GM18499 (cell line): ENCODE data around the gene PAEP.
"Not testable (repeated sequence)": the region's sequence is repeated elsewhere in the genome, so short reads cannot be mapped to it uniquely, and the experiment has no call there.

Experiments used
- ATAC-seq: cut with Tn5 transposase; IDR thresholded peaks from one replicate; pipeline ENCODE4 v1.9.1; 2021; ENCODE audit warnings: moderate number of reproducible peaks; ENCODE audit not compliant: insufficient read depth, unreplicated experiment

PAEP gene

GRCh38 chr9:135561391-135562234, at the start of gene PAEP:
Gene PAEP (plus strand): TSS chr9:135561756.
- no peak for ATAC-seq

DNA sequence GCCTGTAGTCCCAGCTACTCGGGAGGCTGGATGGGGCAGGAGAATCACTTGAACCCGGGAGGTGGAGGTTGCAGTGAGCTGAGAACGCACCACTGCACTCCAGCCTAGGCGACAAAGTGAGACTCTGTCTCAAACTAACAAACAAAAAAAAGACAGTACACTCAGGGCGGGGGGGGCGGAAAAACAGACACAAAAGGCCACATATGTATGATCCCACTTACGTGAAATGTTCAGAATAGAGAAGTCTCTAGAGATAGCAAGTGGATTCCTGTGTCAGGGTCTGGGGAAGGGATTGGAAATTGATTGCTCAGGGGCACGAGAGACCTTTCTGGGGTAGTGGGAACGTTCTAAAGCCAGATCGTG, 49.3 kb upstream of the PAEP start:
- no peak for ATAC-seq

DNA sequence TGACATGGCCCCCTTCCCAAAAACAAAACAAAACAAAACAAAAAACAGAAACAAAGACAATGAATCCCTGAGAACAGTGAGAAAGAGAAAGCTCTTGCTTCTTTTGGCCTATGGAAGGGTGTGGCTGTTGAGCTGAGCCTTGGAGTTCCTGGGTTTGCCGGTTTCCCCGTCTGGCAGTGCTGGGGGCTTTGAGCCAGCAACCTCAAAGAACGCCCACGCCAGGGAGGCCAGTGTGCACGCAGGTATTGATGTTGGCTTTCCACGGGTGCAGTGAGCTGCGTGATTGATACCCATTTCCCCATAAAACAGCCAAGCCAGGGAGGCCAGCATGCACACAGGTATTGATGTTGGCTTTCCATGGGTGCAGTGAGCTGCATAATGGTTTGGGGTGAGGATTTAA, 48.7 kb upstream of the PAEP start:
- no peak for ATAC-seq

DNA sequence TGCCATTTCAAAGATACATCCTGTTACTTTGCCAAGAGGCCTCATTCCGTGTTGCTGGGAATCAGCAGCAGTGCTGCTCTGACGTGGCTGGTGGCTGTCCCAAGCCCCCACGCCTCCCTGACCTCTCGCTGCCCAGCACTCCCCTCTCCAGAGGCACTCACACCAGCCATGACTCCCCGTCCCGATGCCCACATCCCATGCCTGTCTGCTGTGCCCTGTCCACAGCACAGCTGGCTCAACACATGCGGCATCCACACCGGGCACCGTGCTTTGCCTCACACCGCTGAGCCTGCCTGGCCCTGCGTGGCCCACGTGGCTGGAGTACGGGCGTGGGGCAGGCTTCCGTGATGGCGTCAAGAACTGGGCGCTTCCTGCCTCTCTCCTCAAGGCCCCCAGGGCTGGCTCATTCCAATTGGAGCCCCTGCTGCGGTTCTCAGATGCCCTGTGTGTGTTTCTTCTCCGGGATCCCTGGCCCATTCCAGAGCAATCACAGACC, 48.2 kb upstream of the PAEP start:
- no peak for ATAC-seq

DNA sequence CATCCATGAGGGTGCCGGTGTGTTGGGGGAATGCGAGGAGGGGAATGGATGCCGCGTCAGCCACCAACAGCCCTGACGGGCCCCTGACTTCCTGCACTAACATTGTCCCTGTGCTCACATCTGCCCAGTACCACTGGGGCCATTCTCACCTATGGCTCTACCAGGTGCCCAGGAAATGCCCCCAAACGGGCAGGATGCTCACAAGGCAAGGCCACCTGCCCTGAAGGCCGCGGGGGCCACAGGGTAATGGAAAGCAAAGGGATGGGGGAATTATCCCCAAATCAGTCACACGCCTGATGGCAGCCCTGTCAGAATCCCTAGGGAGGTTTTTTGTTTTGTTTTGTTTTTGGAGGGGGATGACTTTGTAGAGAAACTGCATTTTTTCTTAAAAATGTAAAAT, 47.6 kb upstream of the PAEP start:
- not testable (repeated sequence) for ATAC-seq

DNA sequence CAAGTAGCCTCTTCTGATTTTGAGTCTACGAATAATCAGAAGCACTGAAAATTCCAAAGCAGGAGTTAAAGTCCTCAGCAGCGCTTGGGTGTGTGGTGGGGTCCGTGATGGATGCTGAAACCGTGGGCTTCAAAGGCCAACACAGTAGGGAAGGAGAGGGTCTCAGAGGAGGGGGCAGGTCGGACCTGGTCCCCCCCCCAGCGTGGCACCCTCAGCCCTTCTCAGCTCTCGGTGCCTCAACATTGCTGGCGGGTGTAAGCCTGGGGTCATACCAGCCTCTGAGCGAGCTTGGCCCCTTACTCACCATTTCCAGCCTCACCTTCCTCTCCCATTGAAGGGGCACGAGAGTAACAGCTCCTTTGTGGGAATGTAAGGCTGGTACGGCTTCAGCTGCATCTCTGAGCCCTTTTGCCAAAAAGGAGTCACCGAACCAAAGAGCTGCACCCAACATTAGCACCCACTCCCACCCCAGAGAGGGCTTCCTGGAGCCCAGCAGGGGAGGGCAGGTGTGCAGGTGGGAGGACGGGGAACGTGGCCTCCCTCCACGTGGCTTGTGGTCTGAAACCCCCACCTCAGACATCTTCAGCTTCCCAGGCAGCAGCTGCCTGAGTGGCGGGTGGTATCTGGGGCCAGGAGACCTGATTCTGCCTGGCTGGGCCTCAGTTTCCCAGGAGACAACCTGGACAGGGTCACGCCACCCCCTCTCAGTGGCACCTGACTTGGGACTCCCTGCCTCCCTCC, 47.0 kb upstream of the PAEP start:
- ATAC-seq = no peak

DNA sequence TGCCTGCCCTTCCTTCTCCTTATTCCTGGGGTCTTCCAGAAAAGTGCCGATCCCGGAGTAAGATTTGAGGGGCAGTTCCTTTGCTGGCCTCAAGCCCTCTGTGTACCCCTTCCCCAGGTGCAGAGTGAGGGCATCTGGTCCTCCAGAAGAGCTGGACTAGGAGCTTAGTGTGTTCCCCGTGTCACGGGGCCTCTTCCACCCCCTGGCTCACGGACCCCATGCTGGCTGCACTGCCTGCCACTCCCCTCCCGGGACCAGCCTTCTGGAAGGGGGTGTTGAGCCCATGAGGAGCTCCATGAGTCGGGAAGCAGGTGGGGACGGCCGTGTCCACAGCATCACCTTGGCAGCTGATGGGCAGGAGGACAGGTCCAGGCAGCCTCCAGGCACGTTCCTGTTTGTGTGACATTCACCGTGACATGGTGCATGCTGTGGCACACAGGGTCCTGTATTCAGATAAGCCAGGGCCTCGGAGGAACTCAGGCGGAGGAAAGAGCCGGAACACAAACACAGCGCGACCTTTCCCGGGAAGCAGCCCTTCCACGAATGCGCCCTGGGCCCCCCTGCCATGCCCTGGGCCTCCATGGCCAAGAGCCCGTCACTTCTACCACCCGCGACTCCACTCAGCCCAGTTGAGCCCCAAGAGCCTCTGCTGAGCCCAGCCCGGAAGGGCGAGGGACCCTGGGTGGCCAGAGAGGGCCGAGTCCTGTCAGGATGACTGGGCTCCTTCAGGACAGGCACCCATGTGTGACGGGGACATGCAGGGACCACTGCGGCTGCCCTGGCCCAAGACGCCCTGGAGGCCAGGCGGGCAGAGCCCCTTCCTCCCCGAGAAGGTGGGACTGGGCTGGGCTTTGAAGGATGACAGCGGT, 46.2 kb upstream of the PAEP start:
- no peak for ATAC-seq

- no peak for ATAC-seq
Measured at GRCh38 chr9:135516132-135516860, 45.3 kb upstream of the PAEP start.

DNA sequence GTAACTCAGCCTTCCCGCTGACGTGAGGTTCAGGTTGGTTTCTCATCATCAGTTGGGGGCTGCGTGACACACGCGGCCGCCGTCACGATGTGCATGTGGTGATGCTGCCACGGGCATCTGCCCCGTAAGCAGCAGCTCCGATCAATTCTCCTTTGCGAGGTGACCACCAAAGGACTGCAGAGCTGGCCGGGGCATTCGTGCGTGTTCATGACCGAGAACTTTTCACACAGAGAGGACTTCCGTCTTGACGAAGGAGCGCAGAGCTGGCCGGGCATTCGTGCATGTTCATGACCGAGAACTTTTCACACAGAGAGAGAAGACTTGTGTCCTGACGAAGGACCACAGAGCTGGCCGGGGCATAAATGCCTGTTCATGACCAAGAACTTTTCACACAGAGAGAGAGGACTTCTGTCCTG, 44.1 kb upstream of the PAEP start:
- ATAC-seq = no peak

GRCh38 chr9:135519179-135519971, 42.2 kb upstream of the PAEP start:
- no peak for ATAC-seq

DNA sequence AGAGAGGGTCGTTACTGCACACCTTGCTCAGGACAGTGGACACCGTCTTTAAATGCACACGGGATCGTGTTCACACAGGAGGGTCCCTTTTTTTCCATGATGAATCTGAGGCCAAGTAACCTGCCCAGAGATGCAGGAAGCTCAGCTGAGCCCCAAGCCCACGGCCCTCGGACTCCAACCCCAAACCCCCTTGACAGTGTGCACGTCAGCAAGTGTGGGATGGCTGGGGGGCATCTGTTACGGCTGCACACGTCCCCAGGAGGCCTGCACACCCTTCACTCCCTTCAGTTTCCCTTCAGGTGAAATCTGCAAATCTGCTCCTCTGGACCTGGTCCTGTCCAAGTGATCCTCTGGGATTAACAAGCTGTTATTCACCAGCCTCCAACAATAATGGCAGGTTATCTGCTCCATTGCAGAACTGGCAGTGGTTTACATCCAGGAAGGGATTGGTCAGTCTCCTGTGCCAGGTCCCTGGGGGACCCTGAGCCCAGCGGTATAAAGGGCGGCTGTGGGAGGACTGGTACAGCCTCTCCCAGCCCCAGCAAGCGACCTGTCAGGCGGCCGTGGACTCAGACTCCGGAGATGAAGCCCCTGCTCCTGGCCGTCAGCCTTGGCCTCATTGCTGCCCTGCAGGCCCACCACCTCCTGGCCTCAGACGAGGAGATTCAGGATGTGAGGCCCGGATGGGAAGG, 40.5 kb upstream of the PAEP start, which contains the start of gene LCN1:
LCN1 (plus strand) TSS at position 525 of the 692 bp plus-strand sequence; CDS start at position 583, 58 bp downstream.
- no peak for ATAC-seq

- ATAC-seq = no peak
Measured at GRCh38 chr9:135521608-135522095, 39.9 kb upstream of the PAEP start.

GRCh38 chr9:135522137-135522877, 39.2 kb upstream of the PAEP start:
- no peak for ATAC-seq

DNA sequence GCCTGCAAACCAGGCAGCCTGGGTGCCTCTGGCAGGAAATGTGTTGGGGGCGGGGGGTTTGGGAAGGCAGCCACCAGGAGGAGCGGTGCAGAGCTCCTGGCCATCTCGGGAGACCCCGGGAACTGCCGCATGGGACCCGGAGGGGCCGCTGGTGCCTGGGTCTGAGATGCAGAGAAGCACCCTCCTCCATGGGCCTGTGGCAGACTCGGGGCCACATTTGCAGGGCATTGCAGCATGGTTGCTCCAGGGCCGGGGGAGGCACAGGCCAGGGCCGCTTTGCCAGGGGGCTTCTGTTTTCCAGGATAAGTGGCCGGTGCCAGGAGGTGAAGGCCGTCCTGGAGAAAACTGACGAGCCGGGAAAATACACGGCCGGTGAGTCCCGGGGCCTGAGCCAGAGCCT, 38.6 kb upstream of the PAEP start:
- no peak for ATAC-seq

- ATAC-seq = no peak
Measured at GRCh38 chr9:135523521-135524129, 37.9 kb upstream of the PAEP start.

DNA sequence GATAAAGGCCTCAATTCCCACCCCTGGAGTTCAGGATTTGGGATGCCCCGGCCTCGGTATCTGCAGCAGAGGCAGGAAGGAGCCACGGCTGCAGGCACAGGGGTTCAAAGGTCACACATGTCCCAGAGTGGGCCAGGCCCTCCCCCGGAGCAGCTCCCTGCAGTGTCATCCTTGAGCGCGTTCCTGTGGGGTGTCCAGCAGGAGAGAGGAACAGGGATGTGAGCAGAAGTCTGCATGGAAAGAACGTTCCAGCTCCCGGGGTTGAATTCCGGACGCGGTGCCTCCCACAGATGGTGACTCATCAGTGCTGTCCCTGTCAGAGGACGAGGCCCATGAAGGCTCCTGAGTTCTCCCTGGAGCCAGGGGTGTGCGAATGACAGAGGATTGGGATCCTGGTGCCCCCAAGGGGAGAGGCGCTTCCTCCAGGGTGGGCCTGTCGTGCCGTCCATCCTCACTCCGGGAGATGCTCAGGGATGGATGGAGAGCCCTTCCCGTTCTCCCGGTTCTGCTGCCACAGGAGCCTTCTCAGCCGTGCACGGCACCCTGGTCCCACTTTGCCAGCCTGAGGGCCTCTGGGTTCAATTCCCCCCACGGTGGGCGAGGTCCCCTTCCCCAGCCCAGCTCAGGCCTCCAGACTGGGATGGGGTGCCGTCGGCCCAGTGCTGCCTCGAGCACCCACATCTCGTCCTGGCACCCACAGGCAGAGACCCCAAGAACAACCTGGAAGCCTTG, 37.3 kb upstream of the PAEP start:
- no peak for ATAC-seq
